Fibroblast of lung (primary cell): Measurements from ENCODE around the gene TTLL3.
"Not testable (repeated sequence)": the region's sequence is repeated elsewhere in the genome, so short reads cannot be mapped to it uniquely, and the experiment has no call there.

ENCODE experiments used
- CTCF ChIP-seq, 2 donors: IDR thresholded peaks in 1 of 2; conservative IDR thresholded peaks in 1 of 2; 1 replicate in 1 of 2; 2 replicates in 1 of 2; pipeline ENCODE4 v1.5.1; 2011 to 2012; ENCODE audit warnings: low read length in 2 of 2, control low read depth in 1 of 2, inconsistent platforms in 1 of 2, low read depth in 1 of 2, mild to moderate bottlenecking in 1 of 2
- EZH2 ChIP-seq: IDR thresholded peaks from 2 replicates; pipeline ENCODE4 v1.5.1; 2012; ENCODE audit warnings: low read length, control low read depth, mild to moderate bottlenecking; ENCODE audit errors: missing control alignments

DNA sequence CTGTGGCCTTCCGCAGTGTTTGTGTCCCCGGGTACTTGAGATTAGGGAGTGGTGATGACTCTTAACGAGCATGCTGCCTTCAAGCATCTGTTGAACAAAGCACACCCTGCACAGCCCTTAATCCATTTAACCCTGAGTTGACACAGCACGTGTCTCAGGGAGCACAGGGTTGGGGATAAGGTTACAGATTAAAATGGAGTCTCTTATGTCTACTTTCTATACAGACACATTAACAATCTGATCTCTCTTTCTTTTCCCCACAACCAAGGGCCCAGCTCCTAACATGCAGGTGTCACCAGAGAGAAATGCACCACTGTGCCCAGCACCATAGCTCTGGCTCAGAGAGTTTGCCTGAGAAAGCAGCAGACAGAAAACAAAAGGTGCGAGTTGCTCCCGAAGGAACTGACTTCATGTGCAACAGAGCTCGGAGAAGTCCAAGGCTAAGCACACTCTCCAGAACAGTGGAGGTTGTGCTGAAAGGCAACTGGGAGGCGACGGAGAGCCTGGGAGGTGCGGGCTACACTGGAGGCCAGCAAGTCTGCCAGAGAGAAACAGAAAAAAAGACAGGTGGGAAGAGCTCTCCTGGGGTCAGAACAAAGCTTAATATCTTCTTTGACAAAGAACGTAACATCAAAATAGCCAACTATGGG is 44.4 kb downstream of the TTLL3 start:
- not testable (repeated sequence) for TF ChIP-seq CTCF (conservative IDR thresholded peaks at IDR 0.05 in 1 of 2, IDR thresholded peaks at IDR 0.05 in 1 of 2; ENCODE audit: low read depth in 1 of 2, low read length in 2 of 2); EZH2
